ENCODE data around the gene SCPEP1. TPM values are rescaled to one million over a fixed set of nuclear protein-coding genes. Genes with fewer than 3 reads are reported as not detected.
A peak's percentile ranks its signal among the peaks of the same experiment; 100 is the strongest.

Gene SCPEP1
- total RNA-seq, 1 donor from 2014 or later: 10.6 TPM

- no peak for DNase-seq (ENCODE audit: low spot score)
Observed at GRCh38 chr17:57040571-57040970, 62.6 kb downstream of the SCPEP1 start.

- no peak for DNase-seq (ENCODE audit: low spot score)
Observed at GRCh38 chr17:57043276-57043675, 65.3 kb downstream of the SCPEP1 start.

- no peak for DNase-seq (ENCODE audit: low spot score)
Observed at GRCh38 chr17:57044976-57045867, 67.3 kb downstream of the SCPEP1 start.

GRCh38 chr17:57045868-57046704 is 68.2 kb downstream of the SCPEP1 start:
- no peak for DNase-seq (ENCODE audit: low spot score)

- no peak for DNase-seq (ENCODE audit: low spot score)
Observed at GRCh38 chr17:57046749-57047148, 68.8 kb downstream of the SCPEP1 start.

GRCh38 chr17:57048096-57048495 is 70.2 kb downstream of the SCPEP1 start:
- no peak for DNase-seq (ENCODE audit: low spot score)

- no peak for DNase-seq (ENCODE audit: low spot score)
Observed at GRCh38 chr17:57050306-57050705, 72.4 kb downstream of the SCPEP1 start.

GRCh38 chr17:57051886-57052361 is 74.0 kb downstream of the SCPEP1 start:
- DNase-seq (ENCODE audit: low spot score): peak; percentile 22

Other genes with a start within 250 kb of the SCPEP1 start
- 0.48 TPM for gene C17orf67, start 144.2 kb upstream of the SCPEP1 start, total RNA-seq (ENCODE audit: insufficient read depth, low replicate concordance)
- 10.4 TPM for gene DGKE, start 144.0 kb upstream of the SCPEP1 start, total RNA-seq (ENCODE audit: insufficient read depth, low replicate concordance)
- 24.8 TPM for gene TRIM25, start 64.1 kb upstream of the SCPEP1 start, total RNA-seq (ENCODE audit: insufficient read depth, low replicate concordance)
- 7.5 TPM for gene COIL, start 17.1 kb upstream of the SCPEP1 start, total RNA-seq (ENCODE audit: insufficient read depth, low replicate concordance)
- gene AKAP1, start 107.1 kb downstream of the SCPEP1 start, total RNA-seq (ENCODE audit: insufficient read depth, low replicate concordance): 15.4 TPM

Measured in umbilical cord (tissue), 2 donors.